Adrenal gland (tissue), 5 donors: Measurements from ENCODE around the gene TSSK6.

Source experiments
- CTCF ChIP-seq, 6 experiments: fragments of 450-650 bp in 4 of 6; fragments of 200-600 bp in 2 of 6; sonication (generic) in 1 of 6; IDR thresholded peaks; 1 replicate in 5 of 6; 2 replicates in 1 of 6; pipeline versions ENCODE4 v1.5.1 to v1.8.0; 2016 to 2021; ENCODE audit warnings: antibody characterized with exemption in 6 of 6, mild to moderate bottlenecking in 2 of 6, moderate library complexity in 1 of 6
- POLR2A ChIP-seq, 2 donors: fragments of 450-650 bp; IDR thresholded peaks; one replicate each; pipeline ENCODE4 v1.6.1; 2017; ENCODE audit warnings: antibody characterized with exemption in 2 of 2, mild to moderate bottlenecking in 2 of 2, moderate library complexity in 1 of 2
- donor health status: DM: no; HTN: no; CAD: no.

- TF ChIP-seq CTCF (IDR thresholded peaks at IDR 0.05) (no peak), POLR2A (IDR thresholded peaks at IDR 0.05) (no peak)
These were observed 33.8 kb upstream of the TSSK6 start for GRCh38 chr19:19548915-19549759.
